KMS-11 (cell line): Measurements from ENCODE around the gene BTN1A1.
A peak's percentile ranks its signal among the peaks of the same experiment; 100 is the strongest.

Experiments
- H2AFZ ChIP-seq: fragments of 200-600 bp; sonication (generic); 2 replicates; pipeline ENCODE4 v1.6.1; 2016; ENCODE audit warnings: antibody characterized with exemption, mixed run types, low read depth
- H3K27ac ChIP-seq: fragments of 200-600 bp; sonication (generic); 2 replicates; pipeline ENCODE4 v1.6.1; 2016; ENCODE audit warnings: mild to moderate bottlenecking, mixed run types
- H3K27me3 ChIP-seq: fragments of 200-600 bp; sonication (generic); 2 replicates; pipeline ENCODE4 v1.6.1; 2017; ENCODE audit warnings: mild to moderate bottlenecking, low read depth, mixed run types, moderate library complexity; ENCODE audit not compliant: insufficient read depth
- H3K36me3 ChIP-seq: fragments of 200-600 bp; sonication (generic); 2 replicates; pipeline ENCODE4 v1.6.1; 2017; ENCODE audit warnings: mild to moderate bottlenecking, mixed run types; ENCODE audit not compliant: insufficient read depth
- H3K4me1 ChIP-seq: fragments of 200-600 bp; sonication (generic); 2 replicates; pipeline ENCODE4 v1.6.1; 2016; ENCODE audit warnings: mild to moderate bottlenecking, low read depth, mixed run types; ENCODE audit not compliant: poor library complexity, severe bottlenecking
- H3K4me2 ChIP-seq: fragments of 200-600 bp; sonication (generic); 2 replicates; pipeline ENCODE4 v1.7.0; 2016; ENCODE audit warnings: mild to moderate bottlenecking, mixed run types
- H3K4me3 ChIP-seq: fragments of 200-600 bp; sonication (generic); IDR thresholded peaks from 2 replicates; pipeline ENCODE4 v1.6.1; 2017; ENCODE audit warnings: low read depth, low read length, mixed read lengths; ENCODE audit not compliant: insufficient read depth
- H3K79me2 ChIP-seq: fragments of 200-600 bp; sonication (generic); 2 replicates; pipeline ENCODE4 v1.6.1; 2016; ENCODE audit warnings: low read depth, mixed run types; ENCODE audit not compliant: insufficient read depth
- H3K9ac ChIP-seq: fragments of 200-600 bp; sonication (generic); 2 replicates; pipeline ENCODE4 v1.6.1; 2016; ENCODE audit warnings: mild to moderate bottlenecking, mixed run types
- H4K20me1 ChIP-seq: fragments of 200-600 bp; sonication (generic); 2 replicates; pipeline ENCODE4 v1.6.1; 2016; ENCODE audit warnings: mild to moderate bottlenecking, mixed run types; ENCODE audit not compliant: insufficient read depth
- TF ChIP-seq, protein P1 (sequence below): fragments of 200-600 bp; sonication (generic); conservative IDR thresholded peaks from 2 replicates; pipeline ENCODE4 v1.6.1; 2017; ENCODE audit warnings: low read depth, mild to moderate bottlenecking, antibody characterized with exemption, low read length, moderate library complexity, mixed read lengths

Gene BTN1A1

GRCh38 chr6:26473758-26474438 is 26.2 kb upstream of the BTN1A1 start:
- H3K27me3 ChIP-seq, result no peaks in the 10 kb centered on the region
- no peaks in the 10 kb centered on the region for H3K36me3 ChIP-seq
- TF ChIP-seq, protein P1, sequence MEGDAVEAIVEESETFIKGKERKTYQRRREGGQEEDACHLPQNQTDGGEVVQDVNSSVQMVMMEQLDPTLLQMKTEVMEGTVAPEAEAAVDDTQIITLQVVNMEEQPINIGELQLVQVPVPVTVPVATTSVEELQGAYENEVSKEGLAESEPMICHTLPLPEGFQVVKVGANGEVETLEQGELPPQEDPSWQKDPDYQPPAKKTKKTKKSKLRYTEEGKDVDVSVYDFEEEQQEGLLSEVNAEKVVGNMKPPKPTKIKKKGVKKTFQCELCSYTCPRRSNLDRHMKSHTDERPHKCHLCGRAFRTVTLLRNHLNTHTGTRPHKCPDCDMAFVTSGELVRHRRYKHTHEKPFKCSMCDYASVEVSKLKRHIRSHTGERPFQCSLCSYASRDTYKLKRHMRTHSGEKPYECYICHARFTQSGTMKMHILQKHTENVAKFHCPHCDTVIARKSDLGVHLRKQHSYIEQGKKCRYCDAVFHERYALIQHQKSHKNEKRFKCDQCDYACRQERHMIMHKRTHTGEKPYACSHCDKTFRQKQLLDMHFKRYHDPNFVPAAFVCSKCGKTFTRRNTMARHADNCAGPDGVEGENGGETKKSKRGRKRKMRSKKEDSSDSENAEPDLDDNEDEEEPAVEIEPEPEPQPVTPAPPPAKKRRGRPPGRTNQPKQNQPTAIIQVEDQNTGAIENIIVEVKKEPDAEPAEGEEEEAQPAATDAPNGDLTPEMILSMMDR, result no peak
- no peaks in the 10 kb centered on the region for H4K20me1 ChIP-seq
- peak overlapping the region; percentile 61 for H3K4me2 ChIP-seq
- H3K79me2 ChIP-seq, result no peaks in the 10 kb centered on the region
- peak overlapping the region; percentile 51 for H2AFZ ChIP-seq
- H3K27ac ChIP-seq, result peak overlapping the region; percentile 69
- peaks cover 24% of the 10 kb centered on the region for H3K4me1 ChIP-seq
- peak overlapping the region; percentile 45 for H3K9ac ChIP-seq
- no peak overlapping the region for H3K4me3 ChIP-seq

GRCh38 chr6:26474439-26474881 is 25.6 kb upstream of the BTN1A1 start:
- Histone ChIP-seq H3K4me3 (no peak overlapping the region), H4K20me1 (no peaks in the 10 kb centered on the region), H3K27ac (peak overlapping the region; percentile 69), H2AFZ (peak overlapping the region; percentile 51), H3K79me2 (no peaks in the 10 kb centered on the region), H3K36me3 (no peaks in the 10 kb centered on the region), H3K4me1 (peaks cover 24% of the 10 kb centered on the region), H3K4me2 (peak overlapping the region; percentile 61), H3K27me3 (no peaks in the 10 kb centered on the region), H3K9ac (peak overlapping the region; percentile 45)
- TF ChIP-seq, protein P1, result no peak

DNA sequence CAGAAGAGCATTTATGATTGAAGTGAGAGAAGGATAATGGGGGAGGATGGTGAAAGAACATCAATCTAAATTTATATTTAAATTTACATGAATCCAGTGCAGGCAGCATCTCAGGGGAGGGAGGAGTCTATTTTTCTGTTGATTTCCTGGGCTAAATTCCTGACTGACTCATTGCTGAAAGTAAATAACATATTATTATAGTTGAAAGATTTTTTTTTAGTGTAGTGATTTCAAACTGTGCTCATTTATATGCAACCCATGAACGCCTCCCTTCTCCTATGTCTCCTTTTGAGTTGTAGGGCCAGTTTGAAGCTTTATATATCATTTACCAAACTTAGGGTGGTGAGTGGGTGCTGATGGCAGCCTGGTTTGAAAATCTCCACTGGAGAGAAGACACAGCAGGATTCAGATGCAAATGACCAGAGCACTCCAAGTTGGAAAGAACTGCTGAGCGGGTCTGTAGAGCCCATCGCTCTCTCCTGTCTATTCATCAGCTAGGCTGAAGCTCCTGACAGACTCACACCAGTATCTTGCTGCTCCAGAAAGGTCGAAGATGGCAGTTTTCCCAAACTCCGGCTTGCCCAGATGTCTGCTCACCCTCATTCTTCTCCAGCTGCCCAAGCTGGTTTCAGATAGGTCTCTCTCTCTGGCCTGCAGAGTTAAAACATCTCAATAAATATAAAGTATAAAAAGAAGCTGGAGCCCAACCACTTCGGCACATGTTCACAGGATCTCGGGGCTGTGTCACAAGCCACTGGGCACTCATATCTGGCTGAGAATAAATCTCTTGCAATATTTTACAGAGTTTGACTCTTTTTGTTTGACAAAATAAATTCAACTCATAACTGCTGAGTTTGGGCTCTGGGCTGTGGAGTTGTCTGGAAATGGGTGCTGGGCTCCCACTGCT is 24.0 kb upstream of the BTN1A1 start:
- no peaks in the 10 kb centered on the region for H4K20me1 ChIP-seq
- H3K27ac ChIP-seq, result no peak overlapping the region
- H3K79me2 ChIP-seq, result no peaks in the 10 kb centered on the region
- H3K9ac ChIP-seq, result no peak overlapping the region
- TF ChIP-seq, protein P1, result no peak
- peaks cover 24% of the 10 kb centered on the region for H3K4me1 ChIP-seq
- H3K4me2 ChIP-seq, result no peak overlapping the region
- no peak overlapping the region for H2AFZ ChIP-seq
- H3K27me3 ChIP-seq, result no peaks in the 10 kb centered on the region
- no peak overlapping the region for H3K4me3 ChIP-seq
- no peaks in the 10 kb centered on the region for H3K36me3 ChIP-seq

- Histone ChIP-seq H3K27me3 (no peaks in the 10 kb centered on the region), H3K4me3 (no peak overlapping the region), H4K20me1 (no peaks in the 10 kb centered on the region), H3K36me3 (no peaks in the 10 kb centered on the region), H3K79me2 (no peaks in the 10 kb centered on the region), H3K4me1 (peaks cover 24% of the 10 kb centered on the region), H3K9ac (no peak overlapping the region), H2AFZ (no peak overlapping the region), H3K27ac (no peak overlapping the region), H3K4me2 (no peak overlapping the region)
- TF ChIP-seq, protein P1, result no peak
Measured at GRCh38 chr6:26476896-26477295, 23.2 kb upstream of the BTN1A1 start.
